Putamen (tissue), 1 donor: ENCODE results near the gene GRIK5.

ENCODE experiments used
- DNase-seq: peaks from one replicate; pipeline ENCODE4 v3.0.0-alpha.2; 2016; ENCODE audit warnings: low spot score

The GRIK5 gene

DNA sequence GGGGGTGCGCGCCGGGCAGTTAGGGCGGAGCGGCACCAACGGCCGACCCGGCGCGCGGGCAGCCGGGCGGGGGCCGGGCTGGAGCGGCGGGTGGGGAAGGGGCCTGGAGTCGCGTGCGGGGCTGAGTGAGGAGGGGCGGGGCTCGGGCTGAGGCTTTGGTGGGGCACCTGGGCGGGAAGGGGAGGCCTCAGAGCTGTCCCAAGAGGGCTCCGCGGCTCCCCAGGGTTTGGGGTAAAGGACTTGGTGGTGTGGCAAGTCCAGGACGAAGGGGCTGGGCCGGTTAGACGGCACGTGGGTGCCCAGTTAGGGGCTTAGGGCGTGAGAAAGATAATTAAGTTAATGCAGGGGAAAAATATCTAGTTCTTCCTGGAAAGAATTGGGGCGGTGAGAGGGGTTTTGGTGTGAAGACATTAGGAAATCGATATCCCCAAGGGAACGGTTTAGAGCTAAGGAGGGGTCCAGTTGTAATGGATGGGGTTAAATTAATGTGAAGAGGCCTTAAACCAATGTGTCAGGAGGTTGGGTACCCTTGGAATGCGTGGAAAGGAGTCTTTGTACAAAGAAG, 6.5 kb upstream of the GRIK5 start:
- no peak for DNase-seq

DNA sequence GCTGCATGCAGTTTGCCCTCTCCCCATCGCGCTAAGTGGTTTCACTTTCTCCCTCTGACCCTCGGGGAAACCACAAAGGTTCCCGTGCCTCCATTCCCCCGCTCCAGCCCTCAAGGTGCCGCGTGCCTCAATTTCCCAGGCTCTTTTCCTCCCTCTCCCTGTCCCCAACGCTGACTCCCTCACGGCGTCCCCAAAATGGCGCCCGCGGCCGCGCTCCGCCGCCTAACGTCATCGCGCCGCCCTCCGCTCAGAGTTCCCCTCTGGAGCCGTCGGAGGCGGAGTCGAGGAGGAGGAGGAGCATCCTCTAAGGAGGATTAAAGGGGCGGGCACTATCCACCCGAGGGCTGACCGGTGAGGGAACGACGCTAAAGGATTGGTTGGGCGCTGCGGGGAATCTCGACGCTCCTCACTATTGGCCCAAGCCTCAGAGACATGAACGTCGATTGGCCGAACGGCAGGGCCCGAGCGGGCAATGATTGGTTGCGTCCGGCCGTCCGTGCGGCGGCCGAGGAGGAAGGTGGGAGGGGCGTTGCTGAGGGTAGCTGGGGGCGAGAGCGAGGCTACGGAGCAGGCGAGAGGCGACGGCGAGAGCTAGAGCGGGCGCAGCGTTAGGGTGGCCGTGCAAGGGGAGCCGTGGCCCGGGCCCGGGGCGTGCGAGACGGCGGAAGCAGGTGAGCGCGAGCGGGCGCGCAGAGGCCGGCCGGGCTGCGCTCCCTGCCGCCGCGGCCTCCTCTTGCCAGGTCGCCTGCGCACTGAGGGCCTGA, 5.8 kb upstream of the GRIK5 start, which contains the start of gene ZNF574:
Gene ZNF574, plus strand, starts transcription at position 551 of the 764 bp plus-strand sequence. CDS start 2,441 bp downstream, outside the sequence.
- peak; percentile 99 for DNase-seq

DNA sequence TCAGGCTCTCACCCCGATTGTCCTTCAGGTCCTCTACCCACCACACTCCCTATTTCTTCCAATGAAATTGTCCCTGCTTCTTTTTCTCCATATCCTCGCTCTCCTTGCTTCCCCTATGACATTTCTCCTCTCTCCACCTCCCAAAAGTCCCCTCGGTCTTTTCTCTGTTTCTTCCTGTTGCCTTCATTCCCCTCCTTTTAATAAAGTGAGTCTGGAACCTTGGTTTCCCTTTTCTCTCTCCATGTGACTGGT, 5.3 kb upstream of the GRIK5 start:
- DNase-seq: no peak

DNA sequence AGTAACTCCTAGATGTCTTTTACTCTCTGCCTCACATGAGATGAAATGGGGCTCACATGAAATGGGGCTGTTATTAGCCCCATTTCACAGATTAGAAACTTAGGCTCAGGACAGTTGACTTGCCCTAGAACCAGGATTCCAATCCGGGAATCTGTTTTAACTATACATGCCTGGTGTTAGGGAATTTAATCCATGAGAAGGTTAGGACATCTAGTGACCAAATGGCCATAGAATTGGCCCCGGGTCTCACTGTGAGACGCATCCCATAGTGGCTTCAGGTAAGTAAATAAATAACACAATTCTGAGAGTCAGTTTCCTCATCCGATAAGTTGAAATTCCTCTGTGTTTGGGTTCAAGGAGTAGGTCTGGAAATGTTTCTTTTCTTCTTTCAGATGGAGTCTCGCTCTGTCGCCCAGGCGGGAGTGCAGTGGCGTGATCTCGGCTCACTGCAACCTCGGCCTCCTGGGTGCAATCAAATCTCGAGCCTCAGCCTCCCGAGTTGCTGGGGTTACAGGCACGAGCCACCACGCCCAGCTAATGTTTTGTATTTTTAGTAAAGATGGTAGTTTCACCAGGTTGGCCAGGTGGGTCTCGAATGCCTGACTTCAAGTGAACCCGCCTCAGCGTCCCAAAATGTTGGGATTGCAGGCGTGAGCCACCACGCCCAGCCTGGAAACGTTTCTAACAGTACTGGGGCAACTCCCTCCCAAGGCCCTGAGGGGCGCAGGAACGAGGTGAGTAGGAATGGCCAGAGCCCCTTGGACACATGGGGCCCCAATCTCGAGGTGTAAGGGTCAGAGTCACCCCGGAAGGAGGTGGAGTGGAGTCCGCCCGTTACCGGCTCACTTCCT, 4.7 kb upstream of the GRIK5 start:
- no peak for DNase-seq

DNA sequence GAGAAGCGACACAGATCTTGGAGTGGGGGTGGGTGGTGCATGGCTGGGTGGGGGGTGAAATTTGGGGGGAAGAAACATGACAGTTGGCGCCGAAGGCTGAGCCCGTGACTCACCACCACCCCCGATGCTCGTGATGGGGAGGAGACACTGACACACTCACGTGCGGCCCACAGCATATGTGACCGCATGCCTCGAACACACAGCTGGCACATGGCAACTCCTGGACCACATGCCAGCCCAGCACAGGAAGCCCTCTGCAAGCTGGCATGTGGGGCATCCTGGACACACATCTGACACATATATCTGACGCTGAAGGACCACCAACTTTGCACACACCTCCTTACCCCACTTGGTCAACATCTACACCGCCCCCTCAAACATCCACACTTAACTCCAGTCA, 1.2 kb upstream of the GRIK5 start:
- no peak for DNase-seq

DNA sequence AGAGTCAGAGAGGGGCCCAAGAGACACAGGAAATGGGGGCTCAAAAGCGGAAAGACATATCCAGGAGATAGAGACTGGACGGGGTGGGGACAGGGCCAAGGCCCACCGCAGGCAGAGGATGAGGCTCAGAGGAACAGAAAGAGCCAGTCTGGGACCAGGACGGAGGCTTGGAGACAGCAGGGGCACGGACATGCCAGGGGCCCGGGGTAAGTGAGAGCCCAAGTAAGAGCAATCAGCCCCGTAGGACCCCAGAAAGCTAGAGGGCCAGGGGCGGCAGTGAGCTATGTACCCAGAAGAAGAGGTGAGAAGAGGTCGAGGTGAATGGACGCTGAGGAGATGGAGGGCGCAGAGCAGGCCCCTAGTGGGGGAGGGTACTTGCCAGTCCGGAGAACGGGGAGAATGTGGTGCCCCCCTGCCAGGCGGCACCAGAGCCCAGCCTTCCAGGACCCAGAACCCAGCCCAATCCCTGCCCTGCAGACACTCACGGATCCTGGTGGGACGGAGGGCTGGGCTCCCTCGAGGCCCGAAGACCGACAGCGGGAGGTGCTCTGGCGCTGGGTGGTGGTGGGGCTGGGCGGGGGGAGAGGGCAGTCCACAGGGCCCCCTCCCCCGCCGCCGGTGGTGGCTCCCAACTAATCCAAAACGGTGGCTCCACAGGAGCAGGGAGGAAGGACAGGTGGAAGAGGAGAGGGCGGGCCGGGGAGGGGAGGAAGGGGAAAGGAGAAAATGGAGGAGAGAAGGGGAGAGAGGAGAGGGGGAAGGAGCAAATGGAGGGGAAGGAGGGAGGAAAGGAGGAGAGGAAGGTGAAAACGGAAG, 1.0 kb downstream of the GRIK5 start:
- DNase-seq: no peak

DNA sequence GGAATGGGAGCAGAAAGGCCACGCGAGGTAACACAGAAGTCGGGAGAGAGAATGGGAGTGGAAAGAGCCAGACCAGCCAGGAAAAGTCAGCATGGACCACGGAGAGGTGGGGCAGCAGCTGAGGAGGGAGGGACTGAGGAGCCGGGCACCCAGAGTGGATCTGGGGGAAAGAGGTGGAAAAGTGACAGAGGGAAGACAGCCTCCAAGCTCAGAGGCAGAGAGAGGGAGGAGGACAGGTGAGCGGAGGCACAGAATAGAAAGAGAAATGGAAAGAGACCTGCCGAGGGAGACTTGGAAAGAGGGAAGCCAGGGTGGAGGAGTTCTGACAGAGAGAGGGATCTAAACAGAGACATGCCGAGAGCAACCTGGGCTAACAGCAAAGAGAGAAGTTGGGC, 1.6 kb downstream of the GRIK5 start:
- no peak for DNase-seq

DNA sequence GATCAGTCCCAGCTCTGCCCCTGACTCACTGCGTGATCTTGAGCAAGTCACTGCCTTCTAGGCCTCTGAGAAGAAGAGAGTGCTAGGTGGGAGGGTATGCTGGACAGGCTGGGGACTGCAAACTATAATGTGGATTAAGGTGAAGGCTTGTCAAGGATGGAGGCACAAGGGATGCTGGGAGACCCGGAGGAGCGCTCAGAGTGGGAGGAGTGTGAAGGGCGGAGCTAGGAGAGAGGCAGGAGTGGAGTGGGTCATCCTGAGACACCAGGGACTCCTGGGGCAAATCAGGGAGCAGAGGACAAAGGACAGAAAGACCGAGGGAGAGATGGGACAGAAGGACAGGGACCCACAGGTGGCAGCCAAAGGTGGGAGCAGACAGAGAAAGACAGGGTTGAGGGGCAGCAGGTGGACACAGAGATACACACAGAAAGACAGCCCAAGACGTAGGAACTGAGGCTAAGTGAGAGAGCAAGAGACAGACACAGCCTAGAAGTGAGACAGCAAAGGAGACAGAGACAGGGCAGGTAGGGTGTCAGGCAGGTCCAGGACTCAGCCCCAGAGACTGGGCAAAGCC, 2.6 kb downstream of the GRIK5 start:
- no peak for DNase-seq

DNA sequence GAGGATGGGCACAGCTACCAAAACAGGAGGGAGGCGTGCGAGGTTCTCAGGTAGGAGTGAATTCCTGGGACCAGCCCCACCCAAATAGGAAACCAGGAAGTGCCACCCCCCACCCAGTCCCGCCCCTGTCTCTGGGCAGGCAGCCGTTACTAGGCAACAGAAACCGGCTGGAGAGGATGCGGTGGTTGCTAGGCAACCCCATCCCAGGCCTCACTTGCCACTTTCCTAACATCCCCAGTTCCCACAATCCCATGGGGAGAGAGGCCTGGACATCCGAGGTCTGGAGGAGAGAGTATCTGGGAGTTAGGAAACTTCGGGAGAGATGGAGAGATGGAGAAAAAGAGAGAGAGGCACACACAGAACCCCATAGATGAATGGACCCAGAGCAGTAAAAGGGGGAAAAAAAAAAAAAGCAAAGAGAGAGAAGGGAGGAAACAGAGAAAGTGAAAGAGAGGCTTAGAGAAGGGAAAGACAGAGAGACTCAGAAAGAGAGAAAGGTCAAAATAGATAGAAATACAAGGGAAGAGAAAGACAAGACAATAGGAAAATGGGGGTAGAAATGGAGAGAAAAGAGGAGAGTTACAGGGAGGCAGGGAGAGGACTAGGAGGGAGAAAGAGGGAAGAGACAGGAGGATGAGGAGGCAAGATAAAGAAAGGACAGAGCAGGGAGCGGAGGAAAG, 3.8 kb downstream of the GRIK5 start:
- DNase-seq: no peak

DNA sequence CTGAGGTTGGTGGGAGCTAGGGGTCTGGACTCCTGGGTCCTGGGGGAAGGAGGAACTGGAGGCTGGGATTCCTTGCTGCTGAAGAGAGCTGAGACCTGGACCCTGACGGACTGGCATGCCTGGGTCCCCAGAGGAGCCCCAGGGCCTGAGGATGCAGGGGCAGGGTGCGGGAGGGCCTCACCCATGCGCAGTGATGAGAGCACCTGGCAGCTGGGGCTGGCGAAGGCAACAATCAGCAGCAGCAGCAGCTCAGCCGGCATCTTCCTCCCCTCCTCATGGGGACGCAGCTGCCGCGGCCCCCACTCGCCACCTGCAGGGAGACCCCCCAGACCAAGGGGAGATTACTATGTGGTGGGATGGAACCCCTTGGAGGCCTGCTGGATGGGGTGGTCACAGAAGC, 4.5 kb downstream of the GRIK5 start:
- no peak for DNase-seq

DNA sequence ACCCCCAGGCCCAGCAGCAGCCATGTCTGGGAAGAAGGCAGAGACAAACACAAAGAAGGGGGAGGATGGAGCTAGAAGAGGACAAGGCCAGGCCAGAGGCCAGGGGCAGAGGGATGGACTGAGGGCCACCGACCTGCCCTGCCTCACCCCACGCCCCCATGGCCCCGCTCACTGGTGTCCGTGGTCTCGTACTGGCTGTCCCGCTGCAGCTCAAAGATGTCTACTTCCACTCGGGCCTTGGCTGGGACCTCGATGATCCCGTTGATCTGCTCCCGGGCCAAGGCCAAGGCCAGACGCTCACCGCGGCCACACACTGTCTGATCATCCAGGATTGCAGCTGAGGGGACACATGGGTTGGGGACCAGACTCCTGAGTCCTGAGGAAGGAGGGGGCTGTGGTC, 5.0 kb downstream of the GRIK5 start:
- no peak for DNase-seq

DNA sequence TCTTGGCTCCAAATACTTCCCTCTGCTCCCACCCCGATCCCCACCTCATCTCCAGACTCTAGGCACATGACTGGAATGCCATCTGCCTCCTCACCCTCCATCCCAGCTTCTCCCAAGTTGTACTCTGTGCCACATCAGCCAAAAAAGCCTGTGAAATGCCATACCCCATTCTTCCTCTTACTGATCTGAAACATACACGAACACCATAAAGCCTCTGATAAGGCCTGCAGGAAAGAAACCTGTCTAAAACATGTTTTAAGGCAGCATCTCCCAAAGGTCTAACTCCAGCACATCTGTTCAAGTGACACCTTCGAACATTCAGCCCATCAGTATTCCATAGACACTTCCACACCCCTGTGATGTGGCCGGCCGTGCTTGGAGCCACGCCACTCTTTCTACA, 5.6 kb downstream of the GRIK5 start:
- no peak for DNase-seq

DNA sequence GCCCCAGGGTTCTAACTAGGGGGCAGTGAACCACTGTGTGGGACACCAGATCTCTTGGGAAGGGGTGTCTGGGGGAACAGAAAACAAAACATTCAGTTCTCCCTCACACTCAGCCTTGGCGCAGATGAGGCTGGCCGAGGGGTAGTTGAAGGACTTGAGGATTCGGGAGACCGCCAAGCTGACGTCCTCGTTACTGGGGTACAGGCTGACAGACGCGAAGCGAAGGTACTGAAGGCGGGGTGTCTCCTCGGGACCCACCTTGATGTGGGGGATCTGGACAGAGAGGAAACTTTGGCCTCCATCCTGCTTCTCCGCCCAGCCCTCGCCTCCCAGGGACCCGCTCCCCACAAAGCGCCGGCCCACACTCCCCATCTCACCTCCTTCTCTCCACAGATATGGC, 7.6 kb downstream of the GRIK5 start:
- DNase-seq: no peak

DNA sequence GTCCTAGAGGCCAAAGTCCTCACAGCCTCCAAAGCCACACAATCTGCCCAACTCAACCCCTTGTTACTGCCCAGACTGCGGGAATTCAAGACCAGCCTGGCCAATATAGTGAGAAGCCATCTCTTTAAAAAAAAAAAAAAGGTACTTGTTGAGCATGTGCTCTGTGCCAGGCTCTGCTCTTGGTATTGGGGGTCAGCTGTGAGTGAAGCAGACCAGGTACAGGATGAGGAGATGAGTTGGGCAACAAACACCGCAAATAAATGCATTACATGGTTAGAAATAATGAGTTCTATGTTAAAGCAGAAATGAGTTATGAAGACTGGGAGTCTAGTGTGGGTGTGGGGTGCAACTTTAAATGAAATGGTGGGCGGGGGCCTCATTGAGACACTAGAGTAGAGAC, 9.9 kb downstream of the GRIK5 start:
- no peak for DNase-seq

DNA sequence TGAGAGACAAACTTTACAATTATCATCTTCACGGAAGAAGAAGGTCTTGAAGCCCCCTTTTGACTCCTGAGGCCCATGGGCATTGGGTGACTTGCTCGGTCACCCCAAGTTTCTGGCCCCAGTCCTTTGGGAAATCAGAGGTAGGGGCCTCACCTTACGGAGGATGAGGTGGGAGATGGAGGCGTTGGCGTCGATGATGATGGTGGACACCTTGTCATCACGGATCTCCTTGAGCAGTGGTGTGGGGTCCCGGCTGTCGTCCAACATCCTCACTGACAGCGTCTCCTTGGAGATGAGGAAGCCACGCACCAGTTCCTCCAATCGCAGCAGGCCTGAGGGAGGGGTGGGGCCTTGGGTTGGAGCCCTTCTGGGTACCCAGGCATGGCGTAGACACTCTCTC, 10.8 kb downstream of the GRIK5 start:
- DNase-seq: no peak

DNA sequence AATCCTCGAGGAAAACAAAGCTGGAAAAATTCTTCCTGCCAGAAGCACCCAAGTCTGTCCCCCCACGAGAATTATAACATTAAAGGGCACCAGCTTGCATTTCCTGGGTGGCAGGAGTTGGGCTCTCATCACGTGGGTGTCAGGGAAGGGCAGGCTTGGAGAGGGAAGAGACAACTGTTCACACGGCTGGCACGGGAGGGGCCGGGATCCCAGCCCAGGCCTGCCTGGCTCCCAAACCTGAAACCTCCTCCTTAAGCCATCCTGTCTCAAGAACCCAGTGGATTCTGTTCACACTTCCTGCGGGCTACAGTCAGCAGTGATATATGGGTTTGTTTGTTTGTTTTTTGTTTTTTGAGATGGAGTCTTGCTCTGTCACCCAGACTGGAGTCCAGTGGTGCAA, 12.2 kb downstream of the GRIK5 start:
- no peak for DNase-seq

DNA sequence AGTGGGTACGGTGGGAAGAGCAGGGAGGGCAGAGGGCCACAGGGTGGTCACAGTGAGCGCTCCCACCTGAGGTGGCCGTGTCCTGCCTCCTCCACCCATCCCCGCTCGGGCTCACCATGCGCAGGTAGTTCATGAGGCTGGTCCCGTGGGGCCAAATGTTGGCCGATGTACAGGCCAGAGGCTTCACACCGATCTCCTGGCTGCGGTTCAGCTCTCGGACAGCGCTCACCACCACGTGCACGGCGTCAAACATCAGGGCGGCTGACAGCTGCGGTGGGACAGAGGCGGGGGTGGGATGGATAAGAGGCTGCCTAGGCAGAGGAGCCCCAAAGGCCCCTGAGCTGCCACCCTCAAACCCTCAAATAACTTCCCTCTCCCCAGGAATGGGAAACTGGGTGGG, 15.8 kb downstream of the GRIK5 start:
- DNase-seq: no peak

DNA sequence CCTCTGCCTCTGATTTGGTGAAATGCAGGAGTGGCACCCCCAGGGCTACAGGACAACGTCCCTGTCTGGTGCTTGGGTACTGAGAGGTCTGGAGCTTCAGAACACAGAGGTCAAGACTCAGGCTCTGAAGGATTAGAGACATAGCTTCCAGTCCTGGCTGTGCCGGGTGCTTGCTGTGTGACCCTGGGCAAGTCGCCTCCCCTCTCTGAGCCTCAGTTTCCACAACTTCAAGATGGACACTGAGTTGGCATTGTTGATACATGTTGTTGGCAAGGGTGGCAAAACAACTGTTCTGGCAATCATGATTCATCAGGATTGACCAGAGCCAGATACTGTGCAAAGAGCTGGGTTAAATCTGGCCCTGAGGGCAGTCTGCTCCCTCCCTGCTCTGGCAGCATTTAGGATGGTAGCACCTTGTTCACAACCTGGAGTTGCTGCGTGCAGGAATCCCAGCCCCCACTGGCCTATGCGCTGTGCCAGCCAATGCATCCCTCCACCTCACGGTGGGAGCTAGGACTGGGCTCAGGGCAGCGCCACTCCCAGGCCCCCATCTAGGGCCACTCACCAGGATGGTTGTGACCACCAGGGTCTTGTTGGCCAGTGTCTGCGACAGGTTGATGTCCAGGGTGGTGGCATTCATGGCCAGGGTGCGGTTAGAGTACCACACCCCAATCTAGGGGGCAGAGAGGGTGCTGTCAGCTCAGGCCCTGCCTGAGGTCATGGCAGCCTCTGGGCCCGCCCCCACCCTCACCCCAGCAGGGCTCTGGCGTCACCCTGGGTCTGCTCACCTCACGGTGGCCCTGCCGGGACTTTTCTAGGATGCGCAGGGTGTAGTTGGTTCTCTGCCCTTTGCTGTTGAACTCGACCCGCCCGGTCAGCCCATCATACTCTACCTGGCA, 16.7 kb downstream of the GRIK5 start:
- no peak for DNase-seq

DNA sequence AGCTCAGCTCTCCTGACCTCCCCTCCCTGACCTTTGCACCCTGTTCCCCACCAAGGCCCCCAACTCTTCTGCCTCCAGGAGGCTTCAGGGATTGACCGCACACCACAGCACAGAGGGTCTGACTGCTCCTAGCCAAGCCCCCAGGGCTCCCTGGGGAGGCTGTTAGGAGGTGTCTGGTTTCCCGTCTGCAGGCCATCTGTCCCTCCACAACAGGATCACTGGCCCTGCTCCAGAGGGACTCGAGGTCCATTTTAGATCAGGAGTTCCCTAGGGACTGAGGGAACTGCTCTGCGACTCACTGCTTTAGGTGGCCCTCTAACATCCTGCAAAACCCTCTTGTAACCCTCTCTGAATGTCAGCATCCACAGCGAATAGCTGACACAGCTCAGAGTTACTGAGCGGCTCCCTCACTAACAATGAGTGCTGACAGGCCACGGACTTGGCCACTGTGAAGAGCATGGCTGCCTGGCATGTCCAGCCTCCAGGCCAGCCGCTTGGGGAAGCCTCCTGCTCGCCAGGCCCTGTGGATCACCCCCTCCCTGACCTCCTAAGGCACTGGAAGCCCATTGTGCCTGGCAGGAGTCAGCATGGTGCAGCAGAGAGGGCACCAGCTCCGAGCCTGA, 17.7 kb downstream of the GRIK5 start:
- DNase-seq: no peak
